Fibroblast of gingiva (primary cell): Measurements from ENCODE around the gene PTPA.

Experiments
- DNase-seq: peaks from one replicate; pipeline ENCODE4 v3.0.0-alpha.2; 2011; ENCODE audit warnings: low read depth

PTPA gene

DNA sequence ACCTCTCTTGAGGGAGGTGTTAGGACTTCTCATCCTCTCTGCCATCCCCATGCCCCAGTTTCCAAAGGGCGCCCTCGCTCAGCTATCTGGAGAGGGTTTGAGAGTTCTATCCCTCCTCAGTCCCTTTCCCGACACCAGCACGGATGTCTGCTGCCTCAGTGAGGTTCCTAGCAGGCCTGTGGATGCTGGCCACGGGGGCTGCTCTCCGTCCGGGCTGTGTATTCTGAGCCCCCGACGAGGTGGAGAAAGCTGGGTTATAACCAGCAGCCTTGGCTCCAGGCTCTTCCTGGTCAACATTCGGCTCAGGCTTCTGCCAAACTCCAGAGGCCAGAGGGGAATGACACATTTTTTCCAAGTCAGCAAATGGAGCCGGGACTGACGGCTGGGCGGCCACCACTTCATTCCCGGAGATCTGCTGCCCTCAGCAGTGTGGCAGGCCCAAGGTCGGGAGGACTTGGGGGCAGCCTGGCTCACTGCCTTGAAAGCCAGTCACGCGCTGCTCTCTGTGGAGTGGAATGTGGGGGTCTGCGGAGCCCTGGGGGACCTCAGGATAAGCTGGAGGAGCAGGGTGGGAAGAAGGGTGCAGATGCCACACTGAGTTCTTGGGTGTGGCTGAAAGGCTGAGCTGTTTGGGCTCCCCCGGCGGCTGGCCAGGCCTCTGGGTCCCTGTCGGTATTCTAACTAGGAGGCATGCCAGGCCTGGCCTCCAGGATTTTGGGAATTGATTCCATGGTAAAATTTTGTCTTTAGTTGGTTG lies 27.4 kb downstream of the PTPA start:
- DNase-seq, result peak; percentile 90

- DNase-seq, result peak; percentile 83
These were observed 28.2 kb downstream of the PTPA start for GRCh38 chr9:129139233-129139992.

DNA sequence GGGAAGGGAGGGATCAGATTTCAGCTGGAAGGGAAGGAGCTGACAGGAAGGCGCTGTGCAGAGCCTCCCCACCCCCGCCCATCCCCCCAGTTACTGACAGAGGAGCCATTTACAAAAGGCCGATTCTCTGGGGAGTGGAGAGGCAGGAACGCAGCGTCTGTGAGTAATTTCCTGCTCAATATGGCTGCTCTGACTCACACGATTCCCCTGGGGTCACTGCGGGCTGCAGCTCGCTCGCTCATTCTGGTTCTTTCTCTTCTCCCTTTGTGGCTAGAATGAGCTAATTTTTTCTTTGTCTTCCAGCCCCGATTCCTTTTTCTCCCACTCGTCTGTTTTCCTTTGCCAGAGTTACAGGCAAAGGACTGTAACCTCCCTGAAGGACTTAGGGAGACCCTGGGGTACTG lies 28.8 kb downstream of the PTPA start:
- peak; percentile 100 for DNase-seq

GRCh38 chr9:129140397-129141065 lies 29.3 kb downstream of the PTPA start:
- DNase-seq, result peak; percentile 40

DNA sequence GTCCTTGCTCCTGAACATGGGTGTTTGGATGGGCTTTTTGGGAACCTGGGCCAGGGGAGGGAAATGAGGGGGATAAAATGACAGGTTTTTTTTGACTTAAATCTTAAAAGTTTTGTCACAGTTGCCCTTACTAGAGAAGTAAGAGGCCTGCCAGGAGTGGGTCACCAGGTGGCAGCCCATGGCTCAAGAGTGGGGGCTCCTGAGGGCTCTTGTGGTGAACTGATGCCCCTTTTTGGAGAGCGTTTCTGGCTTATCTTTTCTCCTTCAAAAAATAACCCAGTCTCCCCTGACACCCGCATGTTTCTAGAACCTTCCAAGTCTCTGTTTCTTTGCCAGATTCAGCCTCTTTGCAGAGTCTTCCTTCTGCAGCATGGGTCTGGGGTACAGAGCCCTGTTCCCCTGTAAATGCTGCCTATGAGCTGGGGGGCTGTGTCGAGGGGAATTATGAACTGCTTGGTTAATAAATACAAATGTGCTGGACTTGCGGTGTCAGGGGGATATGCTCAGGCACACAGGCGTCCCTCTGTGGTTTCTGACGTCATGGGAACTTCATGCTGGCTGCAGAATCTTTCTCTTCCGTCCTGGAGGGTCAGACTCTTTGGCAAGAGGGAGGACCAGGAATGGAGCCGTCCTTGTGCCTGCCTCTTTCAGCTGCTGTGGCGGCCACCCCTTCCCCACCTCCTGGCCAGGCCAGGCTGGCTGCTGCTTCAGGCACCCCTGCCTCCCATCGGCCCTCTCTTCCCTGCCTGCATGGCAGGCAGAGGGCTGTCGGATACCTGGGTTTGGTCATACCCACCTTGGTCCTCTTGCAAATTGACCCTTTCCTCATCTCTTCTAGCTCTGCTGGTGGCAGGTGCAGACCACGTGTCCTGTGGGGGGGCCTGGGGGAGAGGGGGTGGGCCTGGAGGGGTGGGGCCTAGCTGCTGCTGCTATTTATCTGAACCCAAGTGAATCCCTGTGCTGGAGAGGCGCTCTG lies 30.1 kb downstream of the PTPA start:
- peak; percentile 84 for DNase-seq

DNA sequence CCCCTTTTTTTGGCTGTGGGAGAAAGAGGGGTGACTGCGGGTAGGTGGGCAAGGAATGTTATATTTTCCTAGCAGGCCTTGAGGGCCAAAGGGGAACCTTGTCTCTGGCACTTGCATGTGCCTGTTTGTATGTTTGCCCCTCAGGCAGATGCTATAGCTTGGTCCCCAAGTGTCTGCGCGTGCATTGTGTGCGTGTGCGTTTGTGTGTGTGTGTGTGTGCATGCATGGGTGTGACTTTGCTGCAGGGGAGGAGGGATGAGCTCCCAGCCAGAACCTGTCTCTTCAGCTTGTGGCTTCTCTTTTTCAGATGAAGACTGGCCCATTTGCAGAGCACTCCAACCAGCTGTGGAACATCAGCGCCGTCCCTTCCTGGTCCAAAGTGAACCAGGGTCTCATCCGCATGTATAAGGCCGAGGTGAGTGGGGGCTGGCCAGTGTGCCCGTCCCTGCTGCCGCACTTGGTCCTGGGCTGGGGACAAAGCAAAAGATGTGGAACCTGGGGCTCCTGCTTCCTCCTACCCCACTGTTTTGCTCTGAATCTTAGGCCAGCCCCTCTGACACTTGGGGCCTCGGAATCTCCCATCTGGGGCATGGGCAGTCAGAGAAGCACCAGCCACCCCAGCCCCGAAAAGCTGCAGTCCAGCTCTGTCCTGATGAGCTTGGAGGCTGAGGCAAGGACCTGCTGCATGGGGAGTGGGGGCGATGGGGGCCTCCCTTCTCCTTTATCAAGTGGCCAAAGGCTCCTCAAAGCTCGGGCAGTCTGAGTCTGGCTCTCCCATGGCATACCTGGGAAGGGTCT lies 31.1 kb downstream of the PTPA start:
- no peak for DNase-seq

GRCh38 chr9:129143031-129143927 lies 32.1 kb downstream of the PTPA start:
- peak; percentile 91 for DNase-seq

DNA sequence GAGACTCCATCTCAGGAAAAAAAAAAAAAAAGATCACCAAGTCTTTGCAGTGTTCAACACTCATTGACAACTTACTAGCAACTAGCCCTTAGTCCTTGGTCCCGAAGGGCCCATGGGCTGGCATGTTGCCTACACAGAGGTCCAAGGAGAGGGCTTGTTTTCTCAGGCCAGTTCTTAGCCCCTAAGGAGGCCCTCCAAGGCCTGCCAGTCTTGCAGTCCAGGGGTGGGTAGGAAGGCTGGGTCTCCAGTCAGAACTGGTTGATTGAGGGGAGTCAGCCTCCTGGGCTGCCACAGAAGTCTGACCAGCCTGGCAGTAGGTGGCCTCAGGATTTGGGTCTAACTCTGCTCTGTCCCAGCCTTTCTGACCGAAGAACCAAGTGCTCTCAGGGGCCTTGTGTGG lies 34.1 kb downstream of the PTPA start:
- DNase-seq, result no peak

DNA sequence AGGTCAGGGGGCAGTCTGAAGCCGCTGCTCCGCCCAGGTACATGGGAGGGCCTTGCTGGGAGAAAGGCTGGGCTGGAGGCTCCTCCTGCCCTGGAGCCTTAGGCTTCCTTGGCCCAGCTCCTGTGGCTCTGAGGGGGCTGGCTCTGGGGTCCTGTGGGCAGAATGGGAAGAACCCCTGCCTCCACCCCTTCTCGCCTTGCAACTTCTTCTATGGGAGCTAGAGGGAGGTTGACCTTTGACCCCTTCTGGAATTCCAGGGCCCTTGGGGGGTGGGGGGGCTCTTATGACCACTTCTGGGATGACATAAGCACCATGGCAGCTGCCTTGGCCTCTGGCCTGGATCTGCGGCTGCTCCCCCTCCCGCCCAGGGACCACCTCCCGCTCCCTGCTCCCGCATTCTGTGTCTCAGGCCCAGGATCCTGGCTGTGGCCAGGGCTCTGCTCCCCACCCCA lies 34.7 kb downstream of the PTPA start:
- DNase-seq, result peak; percentile 89

GRCh38 chr9:129146441-129146941 lies 35.3 kb downstream of the PTPA start:
- peak; percentile 56 for DNase-seq

DNA sequence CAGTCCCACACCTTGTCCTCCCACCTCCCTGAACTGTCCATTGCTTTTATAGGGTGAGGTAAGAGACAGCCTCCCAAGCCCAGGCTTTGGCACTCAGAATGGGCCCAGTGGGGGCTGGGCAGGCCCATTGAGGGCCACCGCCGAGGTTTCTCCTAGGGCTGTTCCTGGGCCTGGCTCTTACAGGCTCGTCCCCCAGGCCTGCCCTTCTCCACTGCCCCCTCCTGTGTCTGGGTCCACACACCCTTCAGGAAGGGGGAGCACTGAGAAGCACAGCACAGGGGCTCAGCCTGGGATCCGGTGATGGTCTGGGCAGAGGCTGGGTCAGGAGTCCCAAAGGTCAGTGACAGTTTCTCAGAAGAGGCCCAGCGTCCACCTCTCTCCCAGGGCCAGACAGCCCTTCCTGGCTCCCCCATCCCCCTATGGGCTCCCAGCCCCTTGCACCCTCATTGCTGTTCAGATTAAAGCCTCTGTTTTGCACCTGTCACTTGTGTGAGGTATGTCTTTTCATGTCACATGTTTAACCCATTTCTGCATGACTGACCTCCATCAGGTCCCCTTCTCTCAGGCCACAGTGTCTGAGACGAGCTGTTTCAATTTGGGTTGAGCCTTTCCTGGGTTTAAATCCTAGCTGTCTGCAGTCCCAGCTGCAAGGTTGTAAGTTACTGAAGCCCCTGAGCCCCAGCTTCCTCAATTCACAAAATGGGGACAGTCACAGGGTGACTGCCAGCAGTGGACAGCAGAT lies 37.4 kb downstream of the PTPA start:
- no peak for DNase-seq

DNA sequence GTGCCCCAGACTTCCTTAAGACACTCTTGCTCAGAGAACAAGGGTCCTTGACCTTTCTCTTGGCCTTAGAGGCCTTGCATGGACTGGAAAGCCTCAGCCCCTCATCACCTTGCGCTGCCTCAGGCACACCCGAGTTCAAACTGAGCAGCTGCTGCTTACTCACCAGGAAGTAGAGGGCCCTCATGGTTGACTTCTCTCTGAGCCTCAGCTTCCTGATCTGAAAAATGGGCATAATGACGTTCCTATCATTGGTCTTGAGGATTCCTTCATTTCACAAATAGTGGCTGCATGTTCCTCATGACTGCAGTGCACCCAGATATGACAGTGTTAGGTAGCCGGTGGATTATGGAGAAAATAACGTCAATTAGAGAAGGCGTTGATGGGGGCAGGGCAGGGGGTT lies 38.2 kb downstream of the PTPA start:
- no peak for DNase-seq

DNA sequence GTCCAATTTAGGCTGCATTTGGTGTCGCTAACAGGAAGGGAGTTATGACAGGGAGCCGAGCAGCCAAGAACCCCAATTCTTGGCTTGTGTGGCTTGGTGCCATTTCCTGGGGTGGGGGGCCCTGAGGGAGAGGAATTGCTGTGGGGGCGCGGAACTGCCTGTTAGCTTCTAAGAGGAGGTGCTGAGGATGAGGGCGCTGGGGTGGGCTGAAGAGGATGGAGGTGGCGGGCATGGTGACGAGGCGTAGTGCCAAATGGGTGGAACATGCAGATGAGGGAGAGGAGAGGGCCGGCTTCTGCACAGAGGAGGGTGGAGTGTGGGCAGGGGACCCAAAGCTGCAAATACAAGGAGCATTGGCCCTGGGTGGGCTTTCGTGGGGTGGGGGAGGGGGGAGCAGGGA lies 38.9 kb downstream of the PTPA start:
- no peak for DNase-seq

DNA sequence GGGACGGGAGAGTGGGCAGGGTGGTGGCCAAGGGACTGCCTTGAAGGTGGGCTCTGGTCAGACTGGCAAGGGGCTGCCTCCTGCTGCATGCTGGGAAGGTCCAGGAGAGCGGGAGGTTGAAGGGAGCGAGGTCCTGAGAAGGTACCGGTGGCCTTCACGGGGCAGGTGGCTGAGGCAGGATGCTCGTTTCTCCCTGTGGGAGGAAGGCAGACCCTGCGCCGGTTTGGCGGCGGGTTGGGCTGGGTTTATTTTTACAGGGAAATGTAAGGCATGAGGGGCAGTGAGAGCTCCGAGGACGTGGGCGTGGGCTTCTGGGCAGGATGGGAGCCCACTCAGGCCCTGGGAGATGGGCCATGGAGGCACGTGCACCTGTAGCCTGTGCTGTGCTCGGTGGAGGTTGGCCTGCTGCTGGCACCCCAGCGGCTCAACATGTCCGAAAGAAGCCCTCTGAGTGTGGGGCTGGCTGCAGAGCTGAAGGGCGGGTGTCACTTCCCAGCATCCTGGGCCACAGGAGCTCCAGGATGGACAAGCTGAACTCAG lies 39.5 kb downstream of the PTPA start:
- no peak for DNase-seq

GRCh38 chr9:129151469-129151868 lies 40.3 kb downstream of the PTPA start:
- no peak for DNase-seq

- no peak for DNase-seq
These were observed 43.8 kb downstream of the PTPA start for GRCh38 chr9:129154866-129155477.

- DNase-seq, result no peak
These were observed 44.9 kb downstream of the PTPA start for GRCh38 chr9:129156163-129156562.
